ENCODE data around the gene SIRPD.
"Not testable (repeated sequence)": the region's sequence is repeated elsewhere in the genome, so short reads cannot be mapped to it uniquely, and the experiment has no call there.

The SIRPD gene

GRCh38 chr20:1509237-1509636, 48.3 kb downstream of the SIRPD start:
- H3K27ac ChIP-seq, result no peak overlapping the region
- DNase-seq (ENCODE audit: low read depth, low spot score), result no peak
- TF ChIP-seq EZH2 (IDR thresholded peaks at IDR 0.05) (no peak), FOXP2 (optimal IDR thresholded peaks at IDR 0.05; ENCODE audit: control extremely low read depth, extremely low read length, insufficient read depth) (no peak), POLR2AphosphoS5 (IDR thresholded peaks at IDR 0.05; ENCODE audit: borderline replicate concordance, low read depth, low read length) (no peak)

GRCh38 chr20:1508574-1508973, 48.9 kb downstream of the SIRPD start:
- Histone ChIP-seq H3K27ac (no peak overlapping the region), H3K4me3 (no peak overlapping the region), H3K9ac (ENCODE audit: insufficient read length) (no peak overlapping the region), H3K9me3 (ENCODE audit: low read depth, low read length) (no peaks in the 10 kb centered on the region), H3K36me3 (ENCODE audit: insufficient read depth, low read length) (no peaks in the 10 kb centered on the region)
- no peak for TF ChIP-seq EZH2 (IDR thresholded peaks at IDR 0.05)
- no peak for TF ChIP-seq POLR2AphosphoS5 (IDR thresholded peaks at IDR 0.05; ENCODE audit: borderline replicate concordance, low read depth, low read length)
- TF ChIP-seq FOXP2 (optimal IDR thresholded peaks at IDR 0.05; ENCODE audit: control extremely low read depth, extremely low read length, insufficient read depth), result no peak
- DNase-seq (ENCODE audit: low read depth, low spot score), result no peak

More at GRCh38 chr20:1509237-1509636, 48.3 kb downstream of the SIRPD start:
- Histone ChIP-seq H3K4me3 (no peak overlapping the region), H3K9me3 (ENCODE audit: low read depth, low read length) (no peaks in the 10 kb centered on the region), H3K36me3 (ENCODE audit: insufficient read depth, low read length) (no peaks in the 10 kb centered on the region), H3K9ac (ENCODE audit: insufficient read length) (no peak overlapping the region)

DNA sequence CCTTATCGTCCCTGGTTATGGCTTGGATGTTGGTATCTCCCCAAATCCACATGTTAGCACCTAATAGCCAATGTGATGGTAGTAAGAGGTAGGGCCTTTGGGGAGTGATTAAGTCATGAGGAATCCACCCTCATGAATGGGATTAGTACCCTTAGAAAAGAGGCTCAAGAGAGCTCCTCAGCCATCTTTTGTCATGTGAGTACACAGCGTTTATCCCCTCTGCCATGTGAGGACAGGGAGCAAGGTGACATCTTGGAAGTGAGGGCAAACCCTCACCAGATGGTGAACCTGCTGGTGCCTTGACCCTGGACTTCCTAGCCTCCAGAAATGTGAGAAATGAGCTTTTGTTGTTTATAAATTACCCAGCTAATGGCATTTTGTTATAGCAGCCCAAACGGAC, 50.2 kb downstream of the SIRPD start:
- no peaks in the 10 kb centered on the region for H3K36me3 ChIP-seq (ENCODE audit: insufficient read depth, low read length)
- no peak overlapping the region for H3K4me3 ChIP-seq
- no peak overlapping the region for H3K27ac ChIP-seq
- no peak overlapping the region for H3K9ac ChIP-seq (ENCODE audit: insufficient read length)
- TF ChIP-seq EZH2 (IDR thresholded peaks at IDR 0.05) (no peak), POLR2AphosphoS5 (IDR thresholded peaks at IDR 0.05; ENCODE audit: borderline replicate concordance, low read depth, low read length) (no peak), FOXP2 (optimal IDR thresholded peaks at IDR 0.05; ENCODE audit: control extremely low read depth, extremely low read length, insufficient read depth) (no peak)
- DNase-seq (ENCODE audit: low read depth, low spot score), result no peak
- H3K9me3 ChIP-seq (ENCODE audit: low read depth, low read length), result no peaks in the 10 kb centered on the region

- Histone ChIP-seq H3K4me3 (no peak overlapping the region), H3K9ac (ENCODE audit: insufficient read length) (no peak overlapping the region), H3K9me3 (ENCODE audit: low read depth, low read length) (no peaks in the 10 kb centered on the region), H3K36me3 (ENCODE audit: insufficient read depth, low read length) (no peaks in the 10 kb centered on the region), H3K27ac (no peak overlapping the region)
- TF ChIP-seq EZH2 (IDR thresholded peaks at IDR 0.05), result no peak
- no peak for TF ChIP-seq POLR2AphosphoS5 (IDR thresholded peaks at IDR 0.05; ENCODE audit: borderline replicate concordance, low read depth, low read length)
- no peak for TF ChIP-seq FOXP2 (optimal IDR thresholded peaks at IDR 0.05; ENCODE audit: control extremely low read depth, extremely low read length, insufficient read depth)
- no peak for DNase-seq (ENCODE audit: low read depth, low spot score)
These were observed 51.6 kb downstream of the SIRPD start for GRCh38 chr20:1505871-1506270.

DNA sequence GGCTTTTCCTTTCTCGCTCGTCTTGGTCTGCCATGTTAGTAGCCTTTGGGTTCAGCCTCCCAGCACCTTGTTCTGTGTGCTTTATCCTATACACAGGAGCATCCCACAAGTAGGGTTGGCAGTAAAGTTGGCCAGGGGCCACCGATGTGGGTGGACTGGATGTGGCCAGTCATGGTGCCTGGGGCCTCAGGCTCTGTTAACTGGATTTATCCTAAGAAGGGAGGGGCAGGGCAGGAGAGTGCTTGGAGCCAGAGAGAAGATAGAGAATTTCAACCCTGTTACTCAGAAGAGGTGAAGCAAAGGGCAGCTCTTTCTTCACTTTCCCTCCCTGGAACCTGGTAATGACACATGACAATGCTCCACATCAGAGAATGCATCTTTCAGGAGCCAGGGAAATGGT, 52.1 kb downstream of the SIRPD start:
- DNase-seq (ENCODE audit: low read depth, low spot score), result no peak
- H3K27ac ChIP-seq, result no peak overlapping the region
- H3K9me3 ChIP-seq (ENCODE audit: low read depth, low read length), result no peaks in the 10 kb centered on the region

DNA sequence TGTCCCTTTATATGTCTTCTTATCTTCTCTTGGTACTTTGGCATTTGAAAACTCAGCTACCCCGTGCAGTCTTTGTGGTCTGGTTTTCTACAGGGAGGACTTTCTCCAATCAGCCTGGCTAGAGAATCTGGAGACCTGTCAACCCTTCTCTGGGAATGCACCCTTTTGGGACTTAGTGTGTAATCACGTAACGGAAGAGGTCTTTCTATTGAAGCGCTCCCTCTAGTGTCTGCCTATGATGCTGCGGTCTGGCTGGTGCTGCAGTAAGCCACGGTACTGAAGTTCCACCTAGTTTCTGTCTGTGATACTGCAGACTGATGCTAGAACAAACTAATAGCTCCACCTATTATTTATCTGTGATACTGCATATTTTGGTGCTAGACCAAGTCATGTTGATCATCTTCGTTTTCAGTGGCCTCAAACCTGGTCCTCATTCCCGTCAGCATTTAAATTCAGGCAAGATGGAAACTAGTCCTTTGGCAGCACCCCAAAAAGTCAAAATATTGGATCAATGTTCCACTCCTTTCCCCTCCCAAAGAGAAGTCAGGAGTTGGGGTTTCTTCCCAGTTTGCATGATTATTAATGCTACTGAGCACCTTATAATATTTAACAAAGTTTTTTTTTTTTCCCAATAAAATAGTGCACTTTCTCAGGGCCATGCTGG, 53.8 kb downstream of the SIRPD start:
- Histone ChIP-seq H3K9me3 (ENCODE audit: low read depth, low read length) (no peaks in the 10 kb centered on the region), H3K36me3 (ENCODE audit: insufficient read depth, low read length) (no peaks in the 10 kb centered on the region), H3K27ac (no peak overlapping the region), H3K9ac (ENCODE audit: insufficient read length) (no peak overlapping the region), H3K4me3 (no peak overlapping the region)
- TF ChIP-seq EZH2 (IDR thresholded peaks at IDR 0.05) (no peak), POLR2AphosphoS5 (IDR thresholded peaks at IDR 0.05; ENCODE audit: borderline replicate concordance, low read depth, low read length) (no peak), FOXP2 (optimal IDR thresholded peaks at IDR 0.05; ENCODE audit: control extremely low read depth, extremely low read length, insufficient read depth) (no peak)
- peak; percentile 66 for DNase-seq (ENCODE audit: low read depth, low spot score)

More for the DNA sequence above, 52.1 kb downstream of the SIRPD start:
- Histone ChIP-seq H3K36me3 (ENCODE audit: insufficient read depth, low read length) (no peaks in the 10 kb centered on the region), H3K9ac (ENCODE audit: insufficient read length) (no peak overlapping the region), H3K4me3 (no peak overlapping the region)
- TF ChIP-seq EZH2 (IDR thresholded peaks at IDR 0.05) (no peak), FOXP2 (optimal IDR thresholded peaks at IDR 0.05; ENCODE audit: control extremely low read depth, extremely low read length, insufficient read depth) (no peak), POLR2AphosphoS5 (IDR thresholded peaks at IDR 0.05; ENCODE audit: borderline replicate concordance, low read depth, low read length) (no peak)

- TF ChIP-seq POLR2AphosphoS5 (IDR thresholded peaks at IDR 0.05; ENCODE audit: borderline replicate concordance, low read depth, low read length) (no peak), FOXP2 (optimal IDR thresholded peaks at IDR 0.05; ENCODE audit: control extremely low read depth, extremely low read length, insufficient read depth) (no peak), EZH2 (IDR thresholded peaks at IDR 0.05) (no peak)
- no peak overlapping the region for H3K4me3 ChIP-seq
- no peak for DNase-seq (ENCODE audit: low read depth, low spot score)
- H3K27ac ChIP-seq, result no peak overlapping the region
- H3K9me3 ChIP-seq (ENCODE audit: low read depth, low read length), result no peaks in the 10 kb centered on the region
- no peaks in the 10 kb centered on the region for H3K36me3 ChIP-seq (ENCODE audit: insufficient read depth, low read length)
- no peak overlapping the region for H3K9ac ChIP-seq (ENCODE audit: insufficient read length)
These were observed 57.0 kb downstream of the SIRPD start for GRCh38 chr20:1500496-1500895.

DNA sequence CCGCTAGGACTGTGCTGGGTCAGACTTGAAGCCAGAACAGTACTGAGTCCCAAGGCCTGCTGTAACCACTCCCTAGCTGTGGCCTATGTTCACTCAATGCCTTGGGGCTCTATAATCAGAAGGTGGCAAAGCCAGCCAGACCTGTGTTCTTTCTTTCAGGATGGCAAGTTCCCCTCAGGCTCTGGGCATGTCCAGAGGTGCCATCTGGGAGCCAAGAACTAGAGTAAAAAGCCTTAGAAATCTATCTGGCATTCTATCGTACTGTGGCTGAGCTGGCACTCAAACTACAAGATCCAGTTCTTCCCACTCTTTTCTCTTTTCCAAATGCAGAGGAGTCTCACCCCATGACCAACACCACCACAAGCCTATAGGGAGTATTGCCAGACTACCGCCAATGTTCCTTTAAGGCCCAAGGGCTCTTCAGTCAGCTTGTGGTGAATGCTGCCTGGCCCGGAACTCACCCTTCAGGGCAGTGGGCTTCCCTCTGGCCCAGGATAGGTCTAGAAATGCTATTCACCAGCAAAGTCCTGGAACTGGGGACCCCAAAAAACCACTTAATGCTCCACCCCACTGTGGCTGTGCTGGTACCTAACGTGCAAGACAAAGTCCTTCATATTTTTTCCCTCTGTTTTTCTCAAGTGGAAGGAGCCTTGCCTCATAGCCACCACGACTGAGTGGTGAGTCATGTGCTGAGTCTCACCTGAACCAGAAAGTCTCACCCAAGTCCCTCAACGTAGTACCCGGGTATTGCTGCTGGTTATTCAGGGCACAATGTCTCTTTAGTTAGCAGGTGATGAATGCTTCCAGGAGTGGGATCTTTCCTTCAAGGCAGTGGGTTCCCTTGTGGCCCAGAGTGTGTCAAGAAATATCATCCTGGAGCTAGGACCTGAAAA, 57.7 kb downstream of the SIRPD start:
- no peak overlapping the region for H3K9ac ChIP-seq (ENCODE audit: insufficient read length)
- DNase-seq (ENCODE audit: low read depth, low spot score), result no peak
- H3K4me3 ChIP-seq, result no peak overlapping the region
- no peak overlapping the region for H3K27ac ChIP-seq
- H3K9me3 ChIP-seq (ENCODE audit: low read depth, low read length), result no peaks in the 10 kb centered on the region
- no peaks in the 10 kb centered on the region for H3K36me3 ChIP-seq (ENCODE audit: insufficient read depth, low read length)
- TF ChIP-seq FOXP2 (optimal IDR thresholded peaks at IDR 0.05; ENCODE audit: control extremely low read depth, extremely low read length, insufficient read depth) (no peak), EZH2 (IDR thresholded peaks at IDR 0.05) (no peak), POLR2AphosphoS5 (IDR thresholded peaks at IDR 0.05; ENCODE audit: borderline replicate concordance, low read depth, low read length) (no peak)

GRCh38 chr20:1497371-1497770, 60.1 kb downstream of the SIRPD start:
- H3K27ac ChIP-seq; H3K36me3 ChIP-seq (ENCODE audit: insufficient read depth, low read length); H3K9me3 ChIP-seq (ENCODE audit: low read depth, low read length); H3K4me3 ChIP-seq; H3K9ac ChIP-seq (ENCODE audit: insufficient read length); DNase-seq (ENCODE audit: low read depth, low spot score): not testable (repeated sequence)
